SIG-M5 (cell line): ENCODE results near the gene ATP2C2.
"Not testable (repeated sequence)": the region's sequence is repeated elsewhere in the genome, so short reads cannot be mapped to it uniquely, and the experiment has no call there.

Source experiments
- DNase-seq: peaks from one replicate; lab custom pipeline; 2025; lab: John Stamatoyannopoulos, UW

Gene ATP2C2

DNA sequence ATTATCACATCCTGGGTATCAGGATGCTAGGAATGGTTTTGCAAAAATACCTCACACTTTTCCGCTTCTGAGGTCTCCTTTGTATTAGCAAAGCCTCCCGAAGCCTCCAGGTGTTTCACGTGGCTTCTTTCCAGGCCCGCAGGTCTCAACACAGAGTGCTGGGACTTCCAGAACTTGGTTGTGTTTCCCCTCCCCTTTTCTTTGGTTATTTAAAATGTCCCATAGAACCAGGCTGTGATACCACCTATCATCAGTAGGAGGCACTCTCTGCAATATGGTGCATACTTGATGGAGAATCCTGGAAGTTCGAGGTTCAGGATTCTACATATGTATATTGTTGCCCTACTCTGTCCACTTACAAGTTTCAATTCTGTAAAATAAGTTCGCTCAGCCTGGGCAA lies 28.8 kb downstream of the ATP2C2 start:
- no peak for DNase-seq

DNA sequence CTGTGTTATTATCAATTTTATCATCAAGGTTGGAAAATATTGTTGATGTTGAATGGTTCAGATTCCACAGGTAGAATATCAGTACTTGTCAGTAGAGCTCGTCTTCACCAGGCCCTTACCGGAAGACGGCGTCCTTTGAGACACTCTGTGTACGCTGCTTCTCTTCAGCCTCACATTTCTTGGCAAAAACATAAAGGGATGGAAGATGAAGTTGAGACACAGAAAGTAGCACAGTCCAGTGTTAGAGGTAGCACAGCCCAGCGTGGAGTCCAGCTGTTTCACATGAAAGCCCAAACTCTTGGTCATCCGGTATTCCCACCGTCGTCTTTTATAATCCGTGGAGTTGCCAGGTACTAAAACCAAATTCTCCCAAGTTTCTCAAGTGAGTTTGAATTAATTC lies 30.4 kb downstream of the ATP2C2 start:
- DNase-seq = no peak

DNA sequence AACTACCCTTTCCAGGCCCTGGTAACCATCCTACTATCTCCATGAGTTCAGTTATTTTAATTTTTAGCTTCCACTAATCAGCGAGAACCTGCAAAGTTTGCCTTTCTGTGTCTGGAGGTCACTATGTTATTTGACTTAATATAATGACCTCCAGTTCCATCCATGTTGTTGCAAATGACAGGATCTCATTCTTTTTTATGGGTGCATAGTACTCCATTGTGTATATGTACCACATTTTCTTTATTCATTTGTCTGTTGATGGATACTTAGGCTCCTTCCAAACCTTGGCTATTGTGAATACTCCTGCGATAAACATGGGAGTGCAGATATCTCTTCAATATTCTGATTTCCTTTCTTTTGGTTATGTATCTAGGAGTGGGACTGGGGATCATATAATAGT lies 31.6 kb downstream of the ATP2C2 start:
- not testable (repeated sequence) for DNase-seq

DNA sequence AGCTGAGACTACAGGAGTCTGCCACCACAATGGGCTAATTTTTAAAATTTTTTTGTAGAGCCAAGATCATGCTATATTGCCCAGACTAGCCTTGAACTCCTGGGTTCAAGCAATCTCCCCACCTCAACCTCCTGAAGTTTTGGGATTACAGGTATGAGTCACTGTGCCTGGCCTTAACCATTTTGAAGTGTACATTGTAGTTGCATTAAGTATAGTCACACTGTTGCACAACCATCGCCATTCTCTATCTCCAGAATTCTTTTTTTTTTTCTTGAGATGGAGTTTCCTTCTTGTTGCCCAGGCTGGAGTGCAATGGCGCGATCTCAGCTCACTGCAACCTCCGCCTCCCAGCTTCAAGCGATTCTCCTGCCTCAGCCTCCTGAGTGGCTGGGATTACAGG lies 35.1 kb downstream of the ATP2C2 start:
- not testable (repeated sequence) for DNase-seq

DNA sequence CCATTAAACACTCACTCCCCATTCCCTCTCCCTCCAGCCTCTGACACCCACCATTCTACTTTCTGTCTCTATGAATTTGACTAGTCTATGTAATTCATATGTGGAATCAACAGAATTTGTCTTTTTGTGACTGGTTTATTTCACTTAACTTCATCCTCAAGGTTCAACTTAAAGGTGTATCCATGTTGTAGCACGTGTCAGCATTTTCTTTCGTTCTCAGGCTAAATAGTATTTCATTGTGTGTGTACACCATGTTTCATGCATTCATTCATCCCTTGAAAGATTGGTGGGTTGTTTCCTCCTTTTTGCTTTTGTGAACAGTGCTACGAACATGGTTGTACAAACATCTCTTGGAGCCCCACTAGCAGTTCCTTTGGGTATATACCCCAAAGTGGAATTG lies 36.0 kb downstream of the ATP2C2 start:
- no peak for DNase-seq

DNA sequence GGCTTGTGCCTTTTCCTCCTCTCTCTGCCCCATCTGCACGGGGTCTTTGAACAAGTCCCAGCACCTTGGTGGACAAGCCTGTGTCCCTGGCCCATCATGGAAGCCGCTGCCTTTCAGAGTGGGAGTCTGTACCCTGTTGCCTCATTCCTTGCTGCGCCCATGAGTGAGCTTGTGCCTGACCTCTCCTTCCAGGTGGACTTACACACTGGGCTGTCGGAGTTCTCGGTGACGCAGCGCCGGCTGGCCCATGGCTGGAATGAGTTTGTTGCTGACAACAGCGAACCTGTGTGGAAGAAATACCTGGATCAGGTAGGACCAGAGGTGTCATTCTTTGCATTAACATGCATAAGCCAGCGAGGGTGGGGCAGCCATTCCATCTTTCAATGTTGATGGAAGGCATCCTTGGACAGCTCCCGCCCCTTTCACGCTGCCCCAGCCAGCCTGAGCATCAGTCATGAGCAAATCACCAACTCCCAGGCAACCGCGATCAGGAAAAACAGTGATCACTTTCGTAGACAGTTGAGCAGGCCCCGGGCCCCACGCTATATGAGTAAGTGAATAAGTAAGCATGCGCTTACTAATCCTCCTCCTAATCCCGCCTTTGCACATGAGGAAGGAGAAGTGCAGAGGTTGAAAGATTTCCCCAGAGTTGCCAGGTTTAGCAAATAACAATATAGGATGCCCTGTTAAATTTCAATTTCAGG lies 36.8 kb downstream of the ATP2C2 start:
- DNase-seq = no peak

DNA sequence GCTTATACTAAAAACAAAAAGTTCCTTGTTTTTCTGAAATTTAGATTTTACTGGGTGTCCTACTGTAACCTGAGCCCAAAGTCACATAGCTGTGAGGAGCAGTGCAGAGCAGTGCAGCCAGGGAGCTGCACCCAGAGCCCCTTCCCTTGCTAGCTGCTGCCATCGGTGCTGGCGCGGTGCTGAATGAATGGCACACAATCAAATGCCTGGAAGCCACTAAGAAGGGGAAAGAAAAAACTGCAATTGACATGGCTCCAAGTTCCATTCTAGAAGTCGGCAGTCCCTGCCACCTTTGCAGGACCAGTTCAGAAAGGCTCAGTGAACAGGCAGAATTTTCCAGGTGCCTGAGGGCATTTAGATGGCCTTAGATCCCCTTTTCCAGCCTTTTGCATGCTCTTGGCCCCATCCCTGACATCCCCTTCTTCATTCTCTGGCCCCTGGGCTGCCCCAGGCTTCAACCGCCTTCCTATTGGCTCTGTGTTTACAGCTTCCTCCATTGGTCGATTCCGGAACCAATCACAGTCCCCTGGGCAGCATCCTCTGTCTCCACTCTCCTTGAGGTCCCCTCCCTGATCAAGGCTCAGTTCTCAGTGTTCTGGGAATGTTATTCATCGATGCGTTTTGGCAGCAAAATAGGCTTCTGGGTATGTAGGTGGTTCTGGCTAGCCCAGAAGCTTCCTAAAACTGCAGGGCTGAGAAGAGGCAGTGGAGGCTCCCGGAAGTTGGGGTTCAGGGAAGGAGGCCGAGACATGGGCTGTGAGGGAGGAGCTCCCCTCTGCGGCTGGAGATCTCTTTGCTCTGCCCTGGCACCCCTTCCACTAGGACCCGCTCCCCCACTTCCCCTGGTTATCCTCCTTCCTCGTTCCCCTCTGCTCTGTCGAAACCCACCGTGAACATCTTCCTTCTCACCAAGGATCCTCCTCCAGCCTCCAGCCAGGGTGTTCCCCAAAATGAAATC lies 37.9 kb downstream of the ATP2C2 start:
- no peak for DNase-seq

DNA sequence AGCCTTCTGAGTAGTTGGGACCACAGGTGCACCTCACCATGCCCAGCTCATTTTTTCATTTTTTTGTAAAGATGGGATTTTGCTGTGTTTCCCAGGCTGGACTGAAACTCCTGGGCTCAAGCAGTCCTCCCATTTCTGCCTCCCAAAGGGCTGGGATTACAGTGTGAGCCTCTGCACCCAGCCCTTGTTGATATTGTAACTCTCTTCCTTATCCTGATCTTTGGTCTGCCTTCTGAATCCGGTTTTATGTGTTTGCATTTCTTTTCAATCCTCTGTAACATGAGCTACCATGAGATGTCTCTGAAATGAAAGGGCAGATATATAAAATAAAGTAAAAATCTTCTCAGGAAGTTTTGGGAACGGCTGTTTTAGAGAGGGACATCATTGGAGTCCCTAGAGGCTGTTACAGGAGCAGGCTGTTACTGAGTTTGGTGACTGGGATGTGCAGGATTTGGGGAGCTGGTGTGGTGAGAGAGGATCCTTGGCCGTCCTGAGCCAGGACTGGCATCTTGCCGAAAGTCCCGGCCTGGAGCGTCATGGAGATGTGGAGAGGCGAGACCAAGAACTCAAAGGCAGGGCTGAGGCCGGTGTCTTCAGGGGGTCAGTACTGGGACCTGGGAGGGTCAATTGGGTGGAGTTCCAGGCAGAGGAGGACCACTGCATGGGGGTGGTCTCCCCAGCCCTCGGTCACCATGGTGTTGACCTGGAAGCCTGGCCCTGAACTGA lies 39.4 kb downstream of the ATP2C2 start:
- no peak for DNase-seq

DNA sequence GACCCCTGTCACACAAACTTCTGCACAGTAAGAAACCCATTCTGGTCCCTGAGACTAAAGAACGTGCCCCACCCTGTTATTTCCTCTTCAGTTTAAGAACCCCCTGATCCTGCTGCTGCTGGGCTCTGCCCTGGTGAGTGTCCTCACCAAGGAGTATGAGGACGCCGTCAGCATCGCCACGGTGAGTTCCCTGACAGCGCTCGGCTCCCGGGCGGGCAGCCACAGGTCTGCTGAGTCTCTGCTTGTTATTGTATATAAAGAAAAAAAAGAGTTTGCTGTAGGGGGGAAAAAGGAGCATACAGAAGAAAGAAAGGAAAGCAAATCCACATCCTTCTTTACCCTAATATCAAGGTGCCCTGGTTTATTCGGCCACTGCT lies 40.0 kb downstream of the ATP2C2 start:
- no peak for DNase-seq

DNA sequence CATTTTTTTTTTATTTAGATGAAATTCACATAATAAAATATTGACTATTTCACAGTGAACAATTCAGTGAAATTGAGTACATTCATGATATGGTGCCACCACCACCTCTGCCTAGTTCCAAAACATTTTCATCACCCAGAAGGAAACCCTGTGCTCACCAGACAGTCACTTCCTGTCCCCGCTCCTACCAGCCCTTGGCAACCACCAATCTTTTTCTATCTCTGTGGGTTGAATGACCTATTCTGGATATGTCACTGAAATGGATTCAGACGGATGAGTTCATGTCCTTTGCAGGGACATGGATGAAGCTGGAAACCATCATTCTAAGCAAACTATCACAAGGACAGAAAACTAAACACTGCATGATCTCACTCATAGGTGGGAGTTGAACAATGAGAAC lies 40.5 kb downstream of the ATP2C2 start:
- DNase-seq = no peak

DNA sequence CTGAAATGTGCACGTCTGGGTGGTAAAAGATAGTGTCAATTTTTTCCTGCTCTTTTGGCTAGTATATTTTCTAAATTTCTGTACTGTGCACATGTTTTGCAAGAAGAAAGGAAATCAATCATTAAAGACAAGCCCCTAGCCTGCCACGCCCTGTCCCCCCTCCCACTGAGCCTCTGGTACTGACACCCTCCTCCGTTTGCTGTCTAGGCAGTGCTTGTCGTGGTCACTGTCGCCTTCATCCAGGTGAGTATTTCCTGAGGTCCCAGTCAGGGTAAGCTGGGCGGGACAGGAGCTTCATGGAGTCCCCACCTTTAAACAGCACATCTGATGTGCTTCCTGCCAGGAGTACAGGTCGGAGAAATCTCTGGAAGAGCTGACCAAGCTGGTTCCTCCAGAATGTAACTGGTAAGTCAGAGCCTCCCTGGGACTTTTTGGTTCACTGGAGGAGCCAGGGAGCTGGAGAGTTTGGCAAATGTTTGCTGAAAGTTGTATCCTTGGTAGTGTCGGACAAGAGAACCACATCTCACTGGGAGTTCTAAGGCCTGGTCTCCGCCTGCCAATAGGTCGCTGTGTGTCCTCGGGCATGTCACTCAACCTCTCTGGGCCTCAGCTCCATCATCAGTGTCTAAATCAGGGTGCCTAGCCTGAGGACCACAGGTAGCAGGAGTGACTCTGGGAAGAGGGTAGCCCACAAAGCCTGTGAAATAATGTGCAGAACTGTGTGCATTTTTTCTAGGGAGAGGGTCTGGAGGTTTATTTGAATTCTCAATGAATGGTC lies 42.2 kb downstream of the ATP2C2 start:
- DNase-seq = no peak

DNA sequence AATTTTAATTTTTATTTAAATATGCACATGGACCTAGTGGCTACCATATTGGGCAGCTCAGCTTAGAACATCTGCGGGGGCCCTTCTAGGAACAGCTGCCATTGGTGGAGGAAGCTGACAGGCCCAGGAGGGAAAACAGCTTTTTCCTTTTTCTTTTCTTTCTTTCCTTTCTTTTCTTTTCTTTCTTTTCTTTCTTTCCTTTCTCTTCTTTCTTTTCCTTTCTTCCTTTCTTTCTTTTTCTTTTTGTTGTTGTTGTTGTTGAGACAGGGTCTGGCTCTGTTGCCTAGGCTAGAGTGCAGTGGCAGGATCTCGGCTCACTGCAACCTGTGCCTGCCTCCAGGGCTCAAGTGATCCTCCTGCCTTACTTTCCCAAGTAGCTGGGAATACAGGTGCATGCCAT lies 43.4 kb downstream of the ATP2C2 start:
- DNase-seq = no peak

DNA sequence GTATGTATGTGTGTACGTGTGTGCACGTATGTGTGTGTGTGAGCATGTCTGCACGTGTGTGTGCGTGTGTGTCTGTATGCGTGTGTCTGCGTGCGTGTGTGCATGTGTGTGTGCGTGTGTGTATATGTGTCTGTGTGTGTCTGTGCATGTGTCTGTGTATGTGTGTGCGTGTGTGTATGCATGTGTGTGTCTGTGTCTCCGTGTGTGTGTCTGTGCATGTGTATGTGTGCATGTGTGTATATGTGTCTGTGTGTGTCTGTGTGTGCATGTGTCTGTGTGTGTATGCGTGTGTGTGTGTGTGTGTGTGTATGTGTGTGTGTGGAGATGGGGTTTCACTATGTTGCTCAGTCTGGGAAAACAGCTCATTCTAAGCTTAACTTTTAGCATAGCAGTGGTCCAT lies 43.9 kb downstream of the ATP2C2 start:
- DNase-seq = no peak

DNA sequence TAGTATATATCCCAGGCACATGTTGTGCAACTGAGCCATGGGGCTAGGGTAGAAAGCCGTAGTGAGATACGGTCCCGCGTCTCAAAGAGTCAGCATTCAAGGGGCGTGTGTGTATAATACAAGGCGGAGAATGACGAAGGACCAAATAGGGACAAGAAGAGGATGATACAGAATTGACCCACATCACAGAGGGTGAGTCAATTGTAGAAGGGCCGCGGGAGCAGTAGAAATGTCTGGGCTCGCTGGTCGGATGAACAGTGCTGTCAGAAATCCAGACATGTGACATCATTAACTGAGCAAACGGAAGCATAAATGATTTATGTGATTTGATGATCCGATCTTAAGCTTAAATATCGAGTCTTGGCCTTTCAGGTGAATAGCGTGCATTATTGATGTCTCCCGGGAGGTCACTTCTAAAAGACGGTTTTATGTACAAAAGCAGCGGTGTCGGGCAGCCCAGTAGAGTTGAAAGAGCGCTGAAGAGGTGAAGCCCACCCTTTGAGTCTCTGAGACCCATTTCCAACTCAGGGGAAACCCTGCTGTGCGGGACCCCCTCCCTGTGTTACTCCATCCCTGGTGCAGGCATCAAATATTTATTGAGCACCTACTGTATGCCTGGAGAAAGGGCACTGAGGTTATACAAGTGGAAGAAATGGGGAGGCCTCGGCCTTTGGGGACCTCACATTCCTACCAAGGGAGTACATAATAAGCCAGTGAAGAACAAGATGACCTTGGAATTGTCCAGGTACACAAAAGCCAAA lies 45.1 kb downstream of the ATP2C2 start:
- no peak for DNase-seq

DNA sequence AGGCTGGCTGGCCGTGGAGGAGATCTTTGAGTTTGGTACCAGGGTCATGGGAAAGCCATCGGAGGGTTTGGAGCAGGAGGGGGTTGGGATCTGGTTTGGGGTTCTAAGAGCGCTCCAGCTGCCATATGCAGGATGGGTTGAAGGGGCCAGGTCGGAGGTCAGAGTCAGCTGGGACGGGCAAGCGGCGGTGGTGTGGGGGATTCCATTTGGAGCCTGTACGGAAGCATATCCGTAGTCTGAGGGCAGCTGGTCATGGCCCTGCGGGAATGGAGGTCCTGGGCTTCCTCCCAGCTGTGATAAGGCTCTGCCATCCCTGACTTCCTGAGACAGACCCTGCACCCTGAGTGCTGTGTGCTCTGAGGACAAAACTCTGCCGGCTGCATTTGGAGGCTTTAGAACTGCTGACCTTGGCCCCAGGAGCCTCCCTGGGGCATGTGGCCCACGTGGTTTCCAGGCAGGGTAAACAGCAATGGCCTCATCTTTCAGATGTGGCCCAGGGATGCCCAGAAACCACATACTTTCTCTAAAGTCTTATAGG lies 46.5 kb downstream of the ATP2C2 start:
- DNase-seq = no peak

DNA sequence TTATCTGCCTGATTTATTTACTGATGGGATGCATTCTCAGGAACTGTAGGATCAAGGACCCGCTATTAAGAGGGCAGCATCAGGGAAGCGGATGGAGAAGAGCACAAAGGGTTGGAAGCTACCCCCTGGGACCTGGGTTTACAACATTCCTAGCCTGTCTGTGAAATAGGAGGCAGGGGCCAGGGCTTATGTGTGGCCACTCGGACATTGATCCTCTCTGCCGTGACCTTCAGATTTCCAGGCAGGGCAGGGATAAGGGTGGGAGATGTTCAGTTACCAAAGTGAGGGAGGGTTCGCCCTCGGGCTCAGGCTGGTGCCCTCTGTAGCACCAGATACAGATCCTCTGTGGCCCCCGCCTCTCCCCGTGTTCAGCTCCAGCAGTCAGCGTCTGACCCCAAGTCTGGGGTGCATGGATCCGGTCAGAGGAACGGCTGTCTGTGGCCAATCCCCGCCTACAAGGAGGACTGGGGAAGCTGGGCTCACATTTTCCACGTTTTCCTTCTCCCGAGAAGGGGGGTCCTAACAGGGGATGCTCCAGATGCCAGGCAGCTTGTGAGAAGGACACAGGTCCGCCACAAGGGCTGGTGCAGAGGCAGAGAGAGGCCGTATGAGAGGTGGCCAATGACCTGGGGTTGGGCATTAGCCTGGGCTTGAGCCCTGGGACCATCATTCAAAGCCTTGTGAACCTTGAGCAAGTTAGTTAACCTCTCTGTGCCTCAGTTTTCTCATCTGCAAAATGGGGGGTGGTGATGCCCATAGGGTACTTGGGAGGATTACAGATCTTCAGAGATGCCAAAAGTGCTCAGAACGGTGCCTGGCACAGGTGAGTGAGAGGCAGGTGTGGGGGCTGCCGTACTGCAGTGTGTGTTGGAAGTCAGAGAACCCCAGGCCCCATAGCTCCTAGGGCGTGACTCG lies 48.3 kb downstream of the ATP2C2 start:
- DNase-seq = no peak

DNA sequence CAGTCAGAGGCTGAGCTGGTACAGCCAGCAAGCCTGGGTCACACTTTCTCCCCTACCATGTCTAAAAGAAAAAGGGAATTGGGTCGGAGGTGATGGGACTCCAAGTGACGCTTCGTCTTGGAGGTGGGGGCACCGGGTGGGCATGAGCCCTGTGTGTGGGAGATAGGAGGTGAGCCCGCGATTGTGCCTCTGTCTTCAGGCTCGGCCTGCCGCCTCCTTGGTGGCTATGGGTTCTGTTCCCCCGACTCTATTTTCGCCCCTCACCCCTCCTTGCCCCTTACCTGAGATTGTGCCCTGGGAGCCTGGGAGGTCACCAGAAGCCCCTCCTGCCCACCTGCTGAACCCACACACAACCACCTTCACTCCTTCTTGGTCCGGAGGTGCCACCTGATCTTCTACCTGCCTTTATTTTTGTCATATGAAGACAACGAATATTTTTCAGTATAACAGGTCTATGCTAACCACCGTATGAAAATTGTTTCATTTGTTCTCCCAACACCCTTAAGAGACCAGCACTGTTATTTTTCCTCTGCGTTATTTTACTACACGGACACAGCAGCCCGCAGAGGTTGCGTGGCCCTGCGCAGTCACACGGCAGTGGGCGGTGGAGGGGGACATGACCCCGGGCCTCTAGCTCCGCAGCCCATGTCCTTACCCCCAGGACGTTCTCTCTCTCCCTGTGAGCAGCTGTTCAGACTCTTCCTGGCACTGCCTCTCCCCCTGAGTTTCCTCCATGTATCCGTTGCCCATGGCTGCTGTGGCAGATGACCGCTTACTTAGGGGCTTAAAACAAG lies 49.9 kb downstream of the ATP2C2 start:
- DNase-seq = no peak

DNA sequence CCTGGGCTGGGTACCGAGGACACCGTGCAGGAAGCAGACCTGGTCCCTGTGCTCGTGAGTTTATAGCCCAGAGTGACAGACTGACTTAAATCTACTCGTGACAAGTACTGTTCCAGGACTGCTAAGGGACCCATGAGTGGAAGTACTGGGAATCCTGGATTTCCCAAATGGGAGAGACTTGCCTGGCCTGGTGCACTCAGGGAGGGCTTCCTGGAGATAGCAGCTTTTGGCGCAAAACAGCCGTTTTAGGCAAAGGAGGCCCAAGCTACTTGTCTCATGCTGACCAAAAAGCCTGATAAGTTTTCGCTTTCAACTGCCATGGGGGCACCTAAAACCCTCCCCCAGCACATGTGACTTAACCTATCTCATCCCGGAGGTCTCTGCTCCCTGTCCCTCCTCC lies 51.4 kb downstream of the ATP2C2 start:
- no peak for DNase-seq

DNA sequence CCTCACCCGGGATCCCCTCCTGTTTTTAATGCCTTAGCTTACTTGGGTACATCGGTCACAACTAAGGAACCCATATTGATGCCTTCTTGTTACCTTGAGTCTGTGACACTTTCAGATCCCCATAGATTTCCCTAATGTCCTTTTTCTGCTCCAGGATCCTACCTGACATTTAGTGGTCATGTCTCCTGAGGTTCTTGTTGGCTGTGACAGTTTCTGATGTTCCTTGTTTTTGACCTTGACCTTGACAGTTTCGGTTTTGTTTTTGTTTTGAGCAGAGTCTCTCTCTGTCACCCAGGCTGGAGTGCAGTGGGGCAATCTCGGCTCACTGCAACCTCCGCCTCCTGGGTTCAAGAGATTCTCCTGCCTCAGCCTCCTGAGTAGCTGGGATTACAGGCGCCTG lies 52.2 kb downstream of the ATP2C2 start:
- DNase-seq = not testable (repeated sequence)
